Raji (cell line): ENCODE data around the gene TMEM132D.

Experiments
- POLR2A ChIP-seq: IDR thresholded peaks from 2 replicates; pipeline ENCODE4 v1.6.1; 2011; ENCODE audit warnings: low read depth, low read length, control low read depth; ENCODE audit not compliant: insufficient read depth

The TMEM132D gene

DNA sequence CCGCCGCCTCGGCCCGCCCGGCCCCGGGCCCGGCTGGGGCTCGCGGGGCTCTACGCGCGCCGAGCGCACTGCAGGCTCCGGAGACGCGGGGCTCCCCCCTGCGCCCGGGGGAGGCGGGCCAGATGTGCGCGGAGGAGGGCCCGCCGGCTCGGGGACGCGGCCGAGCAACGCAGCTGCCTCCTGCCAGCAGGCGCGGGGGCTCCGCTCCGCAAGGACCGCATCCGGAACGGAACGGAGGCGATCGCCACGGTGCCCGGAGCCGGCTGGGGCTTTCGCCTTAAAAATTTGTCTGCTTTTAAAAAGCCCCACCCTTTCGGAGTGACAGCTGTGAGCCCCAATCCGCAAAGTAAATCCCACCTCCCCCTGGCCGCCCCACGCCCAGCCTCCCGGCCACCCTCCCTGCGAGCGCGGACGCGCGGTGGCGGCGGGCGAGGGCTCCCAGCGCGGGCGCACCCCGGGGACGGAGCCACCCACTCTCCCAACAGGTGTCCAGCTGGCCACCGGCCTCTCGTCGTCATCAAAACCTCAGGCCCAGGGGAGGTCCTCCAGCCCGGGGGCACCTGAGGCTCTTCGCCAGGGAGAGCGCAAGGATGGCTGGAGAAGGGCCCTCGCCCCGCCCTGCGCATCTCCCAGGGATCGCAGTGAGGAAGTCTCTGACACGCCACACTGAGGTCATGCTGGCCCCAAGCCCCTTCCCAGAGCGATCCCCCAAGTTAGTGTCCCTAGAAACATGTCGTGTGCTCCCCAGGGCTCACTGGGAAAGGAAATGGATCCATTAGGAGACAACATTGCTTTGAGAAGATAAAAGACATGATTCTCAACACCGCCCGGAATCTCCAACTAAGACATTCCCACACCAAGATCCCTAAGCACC, at the start of gene TMEM132D:
Gene TMEM132D, minus strand, starts transcription at position 70 of the 874 bp plus-strand sequence.
- TF ChIP-seq POLR2A = no peak

DNA sequence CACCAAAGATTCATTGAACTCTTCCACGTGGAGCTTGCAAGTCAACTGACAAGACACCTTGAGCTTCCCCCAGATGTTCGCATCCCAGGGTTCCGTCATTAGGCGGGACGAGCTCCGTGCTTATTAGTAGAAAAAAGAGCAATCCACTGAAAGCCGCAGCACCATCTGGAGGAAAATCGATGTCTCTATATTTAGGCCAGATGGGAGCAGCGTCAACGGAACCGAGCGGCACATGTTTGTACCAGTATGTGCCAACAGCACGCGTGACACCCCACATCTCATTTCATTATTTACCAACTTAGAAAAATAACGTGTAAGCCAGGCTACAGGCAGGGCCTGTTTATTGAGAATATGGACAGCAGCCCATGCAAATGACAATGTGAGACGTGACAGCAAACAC, 45.8 kb upstream of the TMEM132D start:
- TF ChIP-seq POLR2A = no peak

DNA sequence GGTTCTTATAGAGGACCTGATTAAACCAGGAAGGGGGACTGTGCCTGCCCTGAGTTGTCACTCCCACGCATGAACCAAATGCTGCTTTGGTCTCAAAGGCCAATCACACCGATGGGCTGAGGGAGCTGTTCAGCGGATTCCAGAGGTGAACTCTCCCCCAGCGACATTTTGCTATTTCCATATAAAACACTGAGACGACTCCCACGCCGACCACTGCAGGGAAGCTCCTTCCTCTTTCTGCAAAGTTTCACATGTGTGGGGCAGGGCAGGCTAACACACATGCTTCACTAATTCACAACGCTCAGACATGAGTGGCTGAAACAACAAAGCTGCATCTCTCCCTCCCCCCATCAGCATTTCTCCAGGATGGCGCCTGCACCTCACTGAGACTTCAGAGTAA, 37.8 kb upstream of the TMEM132D start:
- TF ChIP-seq POLR2A = no peak

DNA sequence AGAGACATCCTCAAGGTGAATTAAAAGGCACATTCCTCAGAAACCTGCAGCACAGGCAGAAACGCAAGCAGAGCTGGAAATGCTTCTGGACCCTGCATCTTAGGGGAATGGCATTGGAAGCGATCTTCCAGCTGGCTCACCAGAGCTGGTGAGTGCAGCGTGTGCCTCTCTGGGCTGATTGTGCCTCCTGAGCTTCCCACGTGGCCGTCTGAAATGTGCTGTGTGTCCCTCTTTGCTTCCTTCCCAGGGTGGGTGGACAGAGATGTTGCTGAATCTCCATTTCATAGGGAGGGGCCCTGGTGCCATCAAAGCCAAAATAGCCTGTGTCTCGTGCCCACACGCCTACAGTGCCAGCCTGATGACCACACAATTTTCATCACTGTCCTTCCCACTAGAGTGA, 34.3 kb upstream of the TMEM132D start:
- TF ChIP-seq POLR2A = no peak

DNA sequence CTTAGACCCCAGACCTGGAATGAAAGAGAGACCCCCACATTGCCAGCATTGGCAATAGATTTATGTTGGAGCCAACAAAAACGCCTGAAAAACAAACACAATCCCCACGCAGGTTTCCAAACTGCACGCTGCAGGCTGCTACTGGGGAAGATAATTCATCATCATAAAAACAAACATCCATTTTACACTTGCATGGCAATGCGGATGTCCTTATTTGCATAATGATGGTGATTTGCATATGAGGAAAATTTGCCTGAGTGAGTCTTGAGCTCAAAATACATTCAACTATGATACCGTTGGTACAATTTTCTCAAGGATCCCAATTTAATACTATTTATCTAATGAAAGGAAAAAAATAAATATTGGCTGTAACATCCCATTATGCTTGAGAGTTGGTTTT, 33.6 kb upstream of the TMEM132D start:
- no peak for TF ChIP-seq POLR2A

DNA sequence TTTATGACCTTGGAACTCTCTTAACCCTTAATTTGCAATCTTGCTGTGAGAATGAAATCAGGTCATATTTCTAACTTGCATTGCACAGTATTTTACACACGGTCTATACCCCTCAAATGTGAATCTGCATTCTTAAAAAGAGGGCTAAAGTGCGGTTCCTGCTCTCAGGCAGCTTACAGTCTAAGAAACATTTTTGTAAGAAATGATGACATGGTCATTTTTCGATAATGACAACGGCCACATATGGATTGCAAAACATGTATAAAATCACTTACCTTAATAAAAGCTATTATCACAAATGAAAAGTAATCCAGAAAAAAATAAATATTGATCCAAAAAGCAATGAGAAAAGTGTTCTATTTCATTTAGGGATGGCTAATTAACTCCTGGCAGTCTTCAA, 24.8 kb upstream of the TMEM132D start:
- no peak for TF ChIP-seq POLR2A

DNA sequence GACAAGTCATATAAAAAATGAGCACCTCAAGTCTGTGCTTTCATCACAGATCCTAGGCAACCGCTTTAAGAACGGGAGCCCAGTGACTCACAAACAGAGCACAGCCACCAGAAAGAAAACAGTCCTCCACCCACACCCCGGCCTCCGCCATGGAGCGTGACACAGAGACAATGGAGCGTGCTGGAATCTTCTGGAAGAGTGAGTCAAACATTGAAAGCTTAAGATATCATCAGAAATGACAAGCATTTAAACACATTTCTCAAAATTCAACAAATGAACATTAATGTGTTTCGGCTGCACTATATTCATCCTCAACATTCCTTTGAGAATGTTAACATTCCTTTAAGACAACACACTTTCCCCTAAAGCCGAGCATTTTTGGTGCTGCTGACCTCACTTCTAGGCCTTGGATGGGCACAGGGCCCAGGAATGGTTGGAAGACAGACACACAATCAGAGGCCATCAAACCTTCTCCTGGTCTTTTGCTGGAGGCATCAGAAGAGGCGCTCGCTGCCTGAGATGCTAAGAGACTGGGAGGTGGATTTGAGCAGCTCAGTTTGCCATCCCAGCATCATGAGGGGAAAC, 23.6 kb upstream of the TMEM132D start:
- no peak for TF ChIP-seq POLR2A

DNA sequence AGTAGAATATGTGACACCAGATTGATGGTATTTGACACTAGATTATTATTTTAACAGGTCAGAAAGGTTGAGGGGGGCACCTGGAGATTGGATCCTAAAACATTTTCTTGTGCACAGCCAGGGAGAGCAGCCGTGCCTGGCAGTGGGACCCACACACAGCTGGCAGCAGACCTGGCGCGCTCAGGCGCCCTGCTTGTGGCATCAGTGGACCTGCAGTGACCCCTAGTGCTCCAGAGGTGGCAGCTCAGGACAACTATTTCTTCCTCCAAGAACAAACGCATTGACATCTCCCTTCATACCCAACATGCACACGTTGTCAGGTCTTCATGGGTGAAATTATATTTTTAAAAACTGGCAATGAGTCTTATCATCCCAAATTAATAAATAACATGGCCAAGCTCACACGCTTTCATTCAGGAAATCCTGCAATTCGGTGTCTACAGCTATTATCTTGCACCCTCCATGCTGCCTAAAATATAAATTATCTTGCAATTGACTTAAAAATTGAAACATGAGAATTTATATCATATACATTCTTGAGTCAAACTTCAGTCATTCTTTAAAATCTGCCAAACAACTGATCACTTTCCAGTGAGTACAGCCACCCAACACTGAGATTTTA, 7.7 kb upstream of the TMEM132D start:
- no peak for TF ChIP-seq POLR2A

DNA sequence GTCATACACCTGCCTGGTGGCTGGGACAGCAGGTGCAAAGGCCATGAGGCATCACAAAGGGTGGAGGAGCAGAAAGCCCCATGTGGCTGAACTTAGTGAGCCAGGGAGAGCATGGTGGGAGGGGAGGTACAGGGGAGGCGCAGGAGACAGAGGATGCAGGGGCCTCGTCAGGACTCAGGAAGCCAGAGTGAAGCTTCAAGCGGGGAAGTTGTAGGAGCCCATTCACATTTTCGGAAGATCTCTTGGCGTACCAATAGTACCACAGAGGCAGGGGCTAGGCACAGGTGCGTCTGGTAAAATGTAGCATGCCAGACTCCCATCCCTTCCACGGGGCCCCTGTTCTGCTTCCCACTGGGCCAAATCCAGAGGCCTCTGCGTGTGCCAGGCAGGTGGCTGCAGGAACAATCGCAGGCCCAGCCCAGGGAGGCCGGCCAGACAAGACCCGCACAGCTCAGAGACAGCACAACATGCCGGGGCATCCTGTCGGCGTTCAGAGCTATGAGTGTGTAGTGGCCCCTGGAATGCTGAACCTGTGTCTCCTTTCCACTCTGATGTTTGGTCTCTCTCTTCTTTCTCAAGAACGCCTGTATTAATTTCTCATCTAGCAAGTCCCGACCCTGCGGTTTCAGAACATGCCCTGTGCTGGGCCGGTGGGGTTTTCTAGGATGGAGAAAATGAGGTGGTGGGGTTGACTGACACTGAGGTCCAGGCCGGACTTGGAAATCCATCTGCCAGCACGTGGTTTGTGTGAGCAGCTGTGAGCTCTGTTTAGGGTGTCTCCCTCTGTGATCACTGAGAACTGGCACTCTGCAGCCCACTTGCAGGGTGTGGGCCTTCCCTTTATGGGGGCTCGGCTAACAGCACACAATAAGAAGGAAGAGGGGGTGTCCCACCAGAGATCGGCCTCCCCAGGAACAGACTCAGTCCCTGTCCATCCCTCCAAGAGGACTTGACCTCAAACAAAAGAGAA, 5.5 kb upstream of the TMEM132D start:
- TF ChIP-seq POLR2A = no peak

DNA sequence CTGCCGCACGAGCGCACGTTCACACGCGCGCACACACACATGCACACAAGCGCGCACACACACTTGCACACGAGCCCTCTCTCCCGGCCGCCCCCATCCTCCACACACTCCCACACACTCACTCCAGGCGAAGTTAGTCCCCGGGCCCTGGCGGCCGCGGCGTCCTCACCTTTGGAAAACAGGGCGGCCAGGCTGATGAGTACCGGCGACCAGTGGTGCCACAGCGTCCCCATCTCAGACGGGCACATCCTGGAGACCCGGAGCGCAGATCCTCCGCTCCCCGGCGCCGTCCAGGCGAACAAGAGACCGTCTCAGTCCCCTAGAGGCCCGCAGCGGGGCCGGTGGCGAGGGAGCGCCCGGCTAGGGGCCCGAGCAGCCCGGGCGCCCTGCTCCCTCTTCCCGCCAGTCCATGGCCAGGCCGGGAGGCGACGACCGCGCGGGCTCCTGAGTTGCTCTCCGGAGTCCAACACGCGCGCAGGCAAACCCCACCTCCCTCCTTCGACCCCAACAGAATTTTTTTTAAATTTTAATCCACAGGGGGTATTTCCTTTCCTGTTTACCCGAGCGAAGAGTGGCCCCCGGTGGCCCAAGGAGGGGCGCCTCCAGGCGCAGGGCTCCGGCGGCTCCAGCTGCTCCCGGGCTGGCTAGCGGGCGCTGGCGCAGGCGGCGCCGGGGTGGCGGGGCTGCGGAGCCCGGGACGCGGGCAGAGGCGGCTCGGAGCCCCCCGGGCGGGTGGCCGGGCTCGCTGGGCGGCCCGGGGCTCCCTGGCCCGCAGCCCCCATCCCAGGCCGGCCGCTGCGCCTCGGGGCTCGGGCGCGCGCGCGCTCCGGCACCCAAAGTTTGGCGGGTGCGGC, 506 bp downstream of the TMEM132D start:
- no peak for TF ChIP-seq POLR2A

DNA sequence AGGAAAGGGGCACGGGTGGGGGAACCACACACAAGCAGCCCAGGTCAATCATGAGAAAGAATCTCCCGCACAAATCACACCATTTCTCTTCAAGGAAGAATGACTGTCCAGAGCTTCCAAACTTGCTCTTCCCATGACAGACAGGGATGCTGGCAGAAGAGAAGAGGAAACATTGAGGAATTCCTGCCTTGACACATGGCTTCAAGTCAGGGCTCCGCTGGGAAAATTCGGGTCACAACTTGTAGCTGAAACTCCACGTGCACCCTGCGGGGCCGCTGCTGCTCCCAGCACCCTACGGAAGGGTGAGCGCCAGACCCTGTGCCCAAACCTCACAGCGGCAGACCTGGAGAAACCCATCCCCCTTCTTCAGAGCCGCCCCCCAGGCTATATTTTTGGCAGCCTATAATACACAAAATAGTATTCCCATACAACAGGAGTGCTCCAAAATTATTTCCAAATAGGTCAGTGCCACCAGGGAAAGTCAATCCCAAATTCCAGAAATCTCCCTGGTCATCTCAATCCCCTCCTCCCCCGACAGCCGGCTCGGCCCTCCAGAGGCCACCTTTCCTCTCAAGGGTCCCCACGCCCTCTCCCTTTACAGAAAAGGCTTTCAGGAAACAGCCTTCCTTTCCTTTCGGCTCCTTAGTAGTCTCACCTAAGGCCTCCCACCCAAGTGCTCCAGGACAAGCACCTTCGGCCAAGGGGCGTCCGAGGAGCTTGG, 1.3 kb downstream of the TMEM132D start:
- TF ChIP-seq POLR2A = no peak

DNA sequence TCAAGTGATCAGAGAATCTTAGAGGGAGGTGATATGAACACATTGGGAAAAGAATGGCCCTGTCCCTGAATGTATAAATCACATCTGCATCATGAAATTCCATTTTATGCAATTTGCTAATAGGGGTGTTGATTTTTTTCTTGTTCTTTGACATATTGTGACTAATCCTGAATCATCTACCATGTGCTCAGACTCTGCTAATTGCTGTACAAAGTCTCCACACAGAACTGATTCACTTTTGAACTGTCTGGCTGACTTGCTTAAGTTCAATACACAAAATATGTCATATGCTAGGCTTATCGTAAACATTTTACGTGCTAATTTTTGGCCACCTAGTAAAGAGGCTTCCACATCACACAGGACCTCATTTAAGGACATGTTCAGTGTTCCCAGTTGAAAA, 2.6 kb downstream of the TMEM132D start:
- TF ChIP-seq POLR2A = no peak

DNA sequence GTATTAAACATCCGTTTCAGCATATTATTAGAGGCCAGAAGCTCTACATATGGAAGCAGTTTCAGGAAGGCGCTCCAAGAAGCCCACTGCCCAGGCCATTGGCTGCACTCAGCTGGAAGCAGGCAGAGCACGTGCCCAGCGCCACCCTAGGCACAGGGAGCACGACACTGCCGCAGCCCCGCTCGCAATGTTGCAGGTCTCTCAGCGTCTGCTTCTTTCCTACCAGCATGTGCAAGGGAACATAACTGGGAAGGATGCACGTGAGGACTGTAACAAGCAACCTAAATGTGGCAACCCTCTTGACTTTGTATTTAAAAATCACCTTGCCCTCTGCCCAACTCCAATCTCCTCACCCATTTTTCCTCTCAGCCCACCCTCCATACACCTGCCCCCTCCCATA, 3.5 kb downstream of the TMEM132D start:
- TF ChIP-seq POLR2A = no peak

DNA sequence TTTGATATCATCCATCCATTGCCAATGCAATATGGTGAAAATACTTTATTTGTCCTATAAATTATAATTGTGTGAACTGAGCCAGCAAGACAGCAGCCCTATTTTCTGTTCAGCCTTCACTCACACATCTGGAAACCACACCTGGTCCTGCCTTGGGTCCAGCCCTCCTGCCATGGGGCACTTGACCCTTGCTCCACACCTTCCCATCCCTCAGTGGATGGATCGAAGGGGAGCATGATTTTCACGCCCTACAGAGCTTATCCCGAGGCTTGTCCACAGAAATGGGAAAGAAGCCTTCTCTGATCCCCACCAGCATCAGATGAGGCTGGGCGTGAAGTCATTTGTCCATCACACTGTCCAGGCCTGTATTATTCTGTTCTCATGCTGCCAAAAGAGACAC, 10.1 kb downstream of the TMEM132D start:
- TF ChIP-seq POLR2A = no peak

DNA sequence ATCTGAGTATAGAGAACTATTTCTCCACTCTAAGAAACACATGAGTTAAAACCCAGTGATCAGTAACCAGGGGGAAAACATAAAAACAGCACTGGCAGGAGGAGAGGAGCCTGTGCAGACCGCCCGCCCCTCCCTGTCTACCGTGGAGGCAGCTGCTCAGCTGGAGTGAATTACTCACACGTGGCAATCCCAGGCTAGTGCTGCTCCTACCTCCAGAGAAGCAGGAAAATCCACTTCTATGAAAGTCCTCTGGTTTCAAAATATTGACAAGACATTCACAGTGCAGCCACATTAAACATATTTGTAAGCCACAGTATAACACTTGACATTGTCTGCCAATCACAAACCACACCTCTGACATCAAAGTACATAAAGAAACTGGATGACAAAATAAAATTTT, 16.7 kb downstream of the TMEM132D start:
- no peak for TF ChIP-seq POLR2A
